ENCODE results near the gene BRWD1. TPM values are rescaled to one million over a fixed set of nuclear protein-coding genes. Genes with fewer than 3 reads are reported as not detected.
A peak's percentile ranks its signal among the peaks of the same experiment; 100 is the strongest.

The BRWD1 gene
- total and polyA plus RNA-seq, 2 of the 13 experiments (the other 11 are each of a cell fraction or from before 2014, with no cell fraction given) = 13.9 to 28.0 TPM

DNA sequence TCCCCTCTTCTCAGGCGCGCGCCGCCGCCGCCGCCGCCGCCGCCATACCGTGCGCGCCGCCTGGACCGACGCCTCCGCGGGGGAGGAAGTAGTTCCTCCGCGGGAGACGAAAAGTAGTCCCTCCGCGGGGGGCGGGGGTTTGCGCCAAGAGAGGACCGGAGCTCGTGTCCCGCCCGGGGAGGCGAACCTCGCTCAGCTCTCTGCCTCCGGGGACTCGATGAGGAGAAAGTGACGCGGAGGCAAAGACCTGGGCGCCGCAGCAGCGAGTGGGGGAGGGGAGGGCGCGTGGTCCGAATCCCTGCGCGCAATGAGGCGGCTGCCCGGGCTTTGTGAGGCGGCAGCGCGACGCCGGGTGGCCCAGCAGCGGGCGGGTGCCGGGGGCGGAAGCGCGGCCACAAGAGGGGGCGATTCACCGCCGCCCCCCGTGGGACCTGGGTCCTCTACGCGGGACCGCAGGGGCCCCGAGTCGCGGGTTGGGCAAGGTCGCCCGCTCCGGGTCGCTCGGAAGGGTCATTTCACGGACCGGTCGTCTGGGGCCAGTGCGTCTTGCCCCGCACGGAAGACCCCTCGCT, at the start of gene BRWD1 (continued):
- TF ChIP-seq, protein P1, sequence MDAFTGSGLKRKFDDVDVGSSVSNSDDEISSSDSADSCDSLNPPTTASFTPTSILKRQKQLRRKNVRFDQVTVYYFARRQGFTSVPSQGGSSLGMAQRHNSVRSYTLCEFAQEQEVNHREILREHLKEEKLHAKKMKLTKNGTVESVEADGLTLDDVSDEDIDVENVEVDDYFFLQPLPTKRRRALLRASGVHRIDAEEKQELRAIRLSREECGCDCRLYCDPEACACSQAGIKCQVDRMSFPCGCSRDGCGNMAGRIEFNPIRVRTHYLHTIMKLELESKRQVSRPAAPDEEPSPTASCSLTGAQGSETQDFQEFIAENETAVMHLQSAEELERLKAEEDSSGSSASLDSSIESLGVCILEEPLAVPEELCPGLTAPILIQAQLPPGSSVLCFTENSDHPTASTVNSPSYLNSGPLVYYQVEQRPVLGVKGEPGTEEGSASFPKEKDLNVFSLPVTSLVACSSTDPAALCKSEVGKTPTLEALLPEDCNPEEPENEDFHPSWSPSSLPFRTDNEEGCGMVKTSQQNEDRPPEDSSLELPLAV (CRISPR knock-in tag; conservative IDR thresholded peaks at IDR 0.05; ENCODE audit: low read depth) = no peak; the same call in 1 of the 2 replicates
- TF ChIP-seq ZNF672 (CRISPR knock-in tag; IDR thresholded peaks at IDR 0.05) (no peak), FOXM1 (CRISPR knock-in tag; IDR thresholded peaks at IDR 0.05) (0 out of 2 replicates have a peak, but pooled peaks have one; percentile 8), ZNF501 (CRISPR knock-in tag; IDR thresholded peaks at IDR 0.05) (no peak; the same call in none of the 2 replicates), ZNF660 (CRISPR knock-in tag; IDR thresholded peaks at IDR 0.05; ENCODE audit: borderline replicate concordance, low read depth) (no peak), ZFP36L1 (CRISPR knock-in tag; IDR thresholded peaks at IDR 0.05) (peak; percentile 92), TEAD2 (CRISPR knock-in tag; IDR thresholded peaks at IDR 0.05) (peak; percentile 56; the same call in 1 of the 2 replicates), ZFP37 (CRISPR knock-in tag; IDR thresholded peaks at IDR 0.05; ENCODE audit: borderline replicate concordance) (0 out of 2 replicates have a peak, but pooled peaks have one; percentile 47), STAT5B (CRISPR knock-in tag; IDR thresholded peaks at IDR 0.05) (no peak), ZBTB38 (CRISPR knock-in tag; IDR thresholded peaks at IDR 0.05) (peak; percentile 47; the same call in 1 of the 2 replicates), KLF13 (CRISPR knock-in tag; IDR thresholded peaks at IDR 0.05) (no peak), ZNF33A (CRISPR knock-in tag; IDR thresholded peaks at IDR 0.05; ENCODE audit: borderline replicate concordance) (no peak)
- TF ChIP-seq, protein P2, sequence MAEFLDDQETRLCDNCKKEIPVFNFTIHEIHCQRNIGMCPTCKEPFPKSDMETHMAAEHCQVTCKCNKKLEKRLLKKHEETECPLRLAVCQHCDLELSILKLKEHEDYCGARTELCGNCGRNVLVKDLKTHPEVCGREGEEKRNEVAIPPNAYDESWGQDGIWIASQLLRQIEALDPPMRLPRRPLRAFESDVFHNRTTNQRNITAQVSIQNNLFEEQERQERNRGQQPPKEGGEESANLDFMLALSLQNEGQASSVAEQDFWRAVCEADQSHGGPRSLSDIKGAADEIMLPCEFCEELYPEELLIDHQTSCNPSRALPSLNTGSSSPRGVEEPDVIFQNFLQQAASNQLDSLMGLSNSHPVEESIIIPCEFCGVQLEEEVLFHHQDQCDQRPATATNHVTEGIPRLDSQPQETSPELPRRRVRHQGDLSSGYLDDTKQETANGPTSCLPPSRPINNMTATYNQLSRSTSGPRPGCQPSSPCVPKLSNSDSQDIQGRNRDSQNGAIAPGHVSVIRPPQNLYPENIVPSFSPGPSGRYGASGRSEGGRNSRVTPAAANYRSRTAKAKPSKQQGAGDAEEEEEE (CRISPR knock-in tag; IDR thresholded peaks at IDR 0.05; ENCODE audit: borderline replicate concordance) = no peak
- TF ChIP-seq, protein P3, sequence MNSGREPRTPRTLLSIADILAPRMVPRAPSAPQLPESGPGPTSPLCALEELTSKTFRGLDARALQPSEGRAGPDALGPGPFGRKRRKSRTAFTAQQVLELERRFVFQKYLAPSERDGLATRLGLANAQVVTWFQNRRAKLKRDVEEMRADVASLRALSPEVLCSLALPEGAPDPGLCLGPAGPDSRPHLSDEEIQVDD (CRISPR knock-in tag; IDR thresholded peaks at IDR 0.05; ENCODE audit: borderline replicate concordance) = no peak
- TF ChIP-seq, protein P4, sequence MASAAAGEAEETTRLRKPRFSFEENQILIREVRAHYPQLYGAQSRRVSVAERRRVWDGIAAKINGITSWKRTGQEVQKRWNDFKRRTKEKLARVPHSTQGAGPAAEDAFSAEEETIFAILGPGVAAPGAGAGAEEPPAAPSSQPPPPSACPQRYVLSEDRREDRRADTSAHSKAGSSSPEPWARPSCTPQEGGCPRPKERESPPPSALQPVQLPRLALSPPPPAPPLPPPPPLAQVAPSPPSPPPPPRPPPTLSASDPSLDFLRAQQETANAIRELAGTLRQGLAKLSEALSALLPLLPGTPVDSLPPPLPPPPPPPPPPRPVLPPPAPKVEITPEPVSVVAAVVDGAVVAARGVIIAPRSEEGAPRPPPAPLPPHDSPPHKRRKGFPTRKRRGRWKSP (CRISPR knock-in tag; IDR thresholded peaks at IDR 0.05) = peak; percentile 95
- TF ChIP-seq, protein P5, sequence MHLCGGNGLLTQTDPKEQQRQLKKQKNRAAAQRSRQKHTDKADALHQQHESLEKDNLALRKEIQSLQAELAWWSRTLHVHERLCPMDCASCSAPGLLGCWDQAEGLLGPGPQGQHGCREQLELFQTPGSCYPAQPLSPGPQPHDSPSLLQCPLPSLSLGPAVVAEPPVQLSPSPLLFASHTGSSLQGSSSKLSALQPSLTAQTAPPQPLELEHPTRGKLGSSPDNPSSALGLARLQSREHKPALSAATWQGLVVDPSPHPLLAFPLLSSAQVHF (CRISPR knock-in tag; IDR thresholded peaks at IDR 0.05) = peak; percentile 80
- TF ChIP-seq, protein P6, sequence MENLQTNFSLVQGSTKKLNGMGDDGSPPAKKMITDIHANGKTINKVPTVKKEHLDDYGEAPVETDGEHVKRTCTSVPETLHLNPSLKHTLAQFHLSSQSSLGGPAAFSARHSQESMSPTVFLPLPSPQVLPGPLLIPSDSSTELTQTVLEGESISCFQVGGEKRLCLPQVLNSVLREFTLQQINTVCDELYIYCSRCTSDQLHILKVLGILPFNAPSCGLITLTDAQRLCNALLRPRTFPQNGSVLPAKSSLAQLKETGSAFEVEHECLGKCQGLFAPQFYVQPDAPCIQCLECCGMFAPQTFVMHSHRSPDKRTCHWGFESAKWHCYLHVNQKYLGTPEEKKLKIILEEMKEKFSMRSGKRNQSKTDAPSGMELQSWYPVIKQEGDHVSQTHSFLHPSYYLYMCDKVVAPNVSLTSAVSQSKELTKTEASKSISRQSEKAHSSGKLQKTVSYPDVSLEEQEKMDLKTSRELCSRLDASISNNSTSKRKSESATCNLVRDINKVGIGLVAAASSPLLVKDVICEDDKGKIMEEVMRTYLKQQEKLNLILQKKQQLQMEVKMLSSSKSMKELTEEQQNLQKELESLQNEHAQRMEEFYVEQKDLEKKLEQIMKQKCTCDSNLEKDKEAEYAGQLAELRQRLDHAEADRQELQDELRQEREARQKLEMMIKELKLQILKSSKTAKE (CRISPR knock-in tag; IDR thresholded peaks at IDR 0.05; ENCODE audit: borderline replicate concordance) = peak; percentile 71
